CD4-positive, alpha-beta T cell (primary cell): ENCODE data around the gene HOXA5. TPM values are rescaled to one million over a fixed set of nuclear protein-coding genes. Genes with fewer than 3 reads are reported as not detected.

Source experiments
- ATAC-seq: fragments of 200-7000 bp; cut with Tn5 transposase; one replicate; pipeline ENCODE4 v1.10.0; 2022; ENCODE audit warnings: mild to moderate bottlenecking; ENCODE audit not compliant: poor library complexity
- CTCF ChIA-PET: fragments of 350-600 bp; sonication (Branson Sonifier 250); formaldehyde crosslinking; loops from one replicate; lab custom pipeline; 2021; ENCODE audit warnings: antibody characterized with exemption, inconsistent platforms; lab: Charles Lee
- POLR2A ChIA-PET: fragments of 350-600 bp; sonication (Branson Sonifier 250); formaldehyde crosslinking; loops from one replicate; lab custom pipeline; 2021; ENCODE audit warnings: antibody characterized with exemption, inconsistent platforms; lab: Charles Lee
- DNase-seq, 14 experiments: peaks; one replicate each; pipeline ENCODE4 v3.0.0-alpha.2; 2013 to 2020; ENCODE audit warnings: mixed read lengths in 2 of 14
- H3K27ac ChIP-seq, 2 donors: one replicate each; pipeline versions ENCODE4 v1.5.1 to v1.7.0; 2013; ENCODE audit warnings: low read length in 2 of 2, low read depth in 1 of 2, mild to moderate bottlenecking in 1 of 2
- H3K27me3 ChIP-seq, 2 experiments: 1 replicate in 1 of 2; 2 replicates in 1 of 2; pipeline versions ENCODE4 v1.6.1 to v1.7.0; 2013; ENCODE audit warnings: low read length in 2 of 2, control low read depth in 1 of 2, mild to moderate bottlenecking in 1 of 2, moderate library complexity in 1 of 2; ENCODE audit not compliant: insufficient read depth in 2 of 2, control insufficient read depth in 1 of 2
- H3K36me3 ChIP-seq: one replicate; pipeline ENCODE4 v1.6.1; 2013; ENCODE audit warnings: low read length, control low read depth; ENCODE audit not compliant: insufficient read depth
- H3K4me1 ChIP-seq: one replicate; pipeline ENCODE4 v1.6.1; 2013; ENCODE audit warnings: low read length, control low read depth; ENCODE audit not compliant: insufficient read depth
- H3K4me3 ChIP-seq: one replicate; pipeline ENCODE4 v1.5.1; 2013; ENCODE audit warnings: mild to moderate bottlenecking, low read length, moderate library complexity
- H3K9me3 ChIP-seq, 2 experiments: 1 replicate in 1 of 2; 2 replicates in 1 of 2; pipeline versions ENCODE4 v1.6.1 to v1.7.0; 2013; ENCODE audit warnings: low read length in 2 of 2, mild to moderate bottlenecking in 2 of 2, control low read depth in 1 of 2, moderate library complexity in 1 of 2; ENCODE audit not compliant: control insufficient read depth in 1 of 2, insufficient read depth in 1 of 2
- H3K27ac Mint-ChIP-seq: one replicate; pipeline ENCODE4 v1.8.0; 2020; ENCODE audit warnings: mixed read lengths
- H3K27me3 Mint-ChIP-seq: one replicate; pipeline ENCODE4 v1.8.0; 2021; ENCODE audit warnings: mixed read lengths
- H3K36me3 Mint-ChIP-seq: one replicate; pipeline ENCODE4 v1.8.0; 2021; ENCODE audit warnings: low read depth, mixed read lengths
- H3K4me1 Mint-ChIP-seq: one replicate; pipeline ENCODE4 v1.8.0; 2021; ENCODE audit warnings: low read depth, mixed read lengths
- H3K4me3 Mint-ChIP-seq: one replicate; pipeline ENCODE4 v1.8.0; 2020; ENCODE audit warnings: mild to moderate bottlenecking, mixed read lengths
- H3K9me3 Mint-ChIP-seq: one replicate; pipeline ENCODE4 v1.8.0; 2020; ENCODE audit warnings: mixed read lengths
- intact Hi-C, 2 experiments: fragments of 100-400 bp; cut with DNase I in 1 of 2; cut with micrococcal nuclease in 1 of 2; formaldehyde crosslinking; loops; one replicate each; pipeline versions ENCODE4 v1.15.1 to v1.9.0; 2023 to 2025; cut with DNase I, micrococcal nuclease
- total RNA-seq, 174 experiments: library from RNA in 2 of 174; stranded (reverse) in 2 of 174; gene quantifications; one replicate each; pipeline ENCODE4 v1.2.3 and lab custom pipeline; 2021 to 2026
- TF ChIP-seq, protein P1 (sequence below): fragments of 200-600 bp; IDR thresholded peaks from one replicate; pipeline ENCODE4 v1.8.0; 2022; ENCODE audit warnings: antibody characterized with exemption, mild to moderate bottlenecking

HOXA5 gene
- total RNA-seq, 2 experiments from 2014 or later, result not detected

GRCh38 chr7:27128776-27129728 lies 14.4 kb downstream of the HOXA5 start:
- POLR2A ChIA-PET, result no interaction called here
- intact Hi-C loops, result no loop called here
- Histone ChIP-seq H3K27me3 (peaks cover 16 to 28% of the 10 kb centered on the region in 2 experiments), H3K9me3 (peaks cover 0 to 10% of the 10 kb centered on the region in 2 experiments), H3K4me3 (no peak overlapping the region), H3K27ac (no peak overlapping the region), H3K36me3 (no peaks in the 10 kb centered on the region), H3K4me1 (peaks cover 10% of the 10 kb centered on the region)
- Mint-ChIP-seq H3K4me1 (no peaks in the 10 kb centered on the region), H3K36me3 (no peaks in the 10 kb centered on the region), H3K4me3 (peak overlapping the region; percentile 61), H3K27me3 (peaks cover 69% of the 10 kb centered on the region), H3K27ac (no peak overlapping the region), H3K9me3 (no peaks in the 10 kb centered on the region)
- CTCF ChIA-PET, result no interaction called here
- ATAC-seq, result no peak
- no peak for DNase-seq
- TF ChIP-seq, protein P1, sequence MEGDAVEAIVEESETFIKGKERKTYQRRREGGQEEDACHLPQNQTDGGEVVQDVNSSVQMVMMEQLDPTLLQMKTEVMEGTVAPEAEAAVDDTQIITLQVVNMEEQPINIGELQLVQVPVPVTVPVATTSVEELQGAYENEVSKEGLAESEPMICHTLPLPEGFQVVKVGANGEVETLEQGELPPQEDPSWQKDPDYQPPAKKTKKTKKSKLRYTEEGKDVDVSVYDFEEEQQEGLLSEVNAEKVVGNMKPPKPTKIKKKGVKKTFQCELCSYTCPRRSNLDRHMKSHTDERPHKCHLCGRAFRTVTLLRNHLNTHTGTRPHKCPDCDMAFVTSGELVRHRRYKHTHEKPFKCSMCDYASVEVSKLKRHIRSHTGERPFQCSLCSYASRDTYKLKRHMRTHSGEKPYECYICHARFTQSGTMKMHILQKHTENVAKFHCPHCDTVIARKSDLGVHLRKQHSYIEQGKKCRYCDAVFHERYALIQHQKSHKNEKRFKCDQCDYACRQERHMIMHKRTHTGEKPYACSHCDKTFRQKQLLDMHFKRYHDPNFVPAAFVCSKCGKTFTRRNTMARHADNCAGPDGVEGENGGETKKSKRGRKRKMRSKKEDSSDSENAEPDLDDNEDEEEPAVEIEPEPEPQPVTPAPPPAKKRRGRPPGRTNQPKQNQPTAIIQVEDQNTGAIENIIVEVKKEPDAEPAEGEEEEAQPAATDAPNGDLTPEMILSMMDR, result no peak

GRCh38 chr7:27128034-27128433 lies 15.4 kb downstream of the HOXA5 start:
- intact Hi-C loops, result no loop called here
- no peaks in the 10 kb centered on the region for H3K4me1 Mint-ChIP-seq
- H3K36me3 Mint-ChIP-seq, result no peaks in the 10 kb centered on the region
- no peak overlapping the region for H3K27ac Mint-ChIP-seq
- H3K9me3 Mint-ChIP-seq, result no peaks in the 10 kb centered on the region
- H3K4me3 Mint-ChIP-seq, result no peak overlapping the region
- Histone ChIP-seq H3K9me3 (peaks cover 0 to 14% of the 10 kb centered on the region in 2 experiments), H3K36me3 (no peaks in the 10 kb centered on the region), H3K4me1 (peaks cover 10% of the 10 kb centered on the region), H3K27ac (no peak overlapping the region), H3K4me3 (no peak overlapping the region), H3K27me3 (peaks cover 16 to 22% of the 10 kb centered on the region in 2 experiments)
- DNase-seq (no peak), ATAC-seq (no peak)
- ChIA-PET POLR2A (interaction anchor here (0.6 kb wide), 1 partner anchor 873 kb away, joined by 3 read pairs; no protein-coding TSS in a partner anchor), CTCF (no interaction called here)
- TF ChIP-seq, protein P1, result no peak
- H3K27me3 Mint-ChIP-seq, result peaks cover 60% of the 10 kb centered on the region

GRCh38 chr7:27126596-27127327 lies 16.7 kb downstream of the HOXA5 start:
- Histone ChIP-seq H3K9me3 (peaks cover 0 to 14% of the 10 kb centered on the region in 2 experiments), H3K36me3 (no peaks in the 10 kb centered on the region), H3K27ac (no peak overlapping the region), H3K4me3 (no peak overlapping the region), H3K27me3 (peaks cover 16 to 17% of the 10 kb centered on the region in 2 experiments), H3K4me1 (peaks cover 10% of the 10 kb centered on the region)
- ATAC-seq (no peak), DNase-seq (no peak)
- Mint-ChIP-seq H3K4me1 (no peaks in the 10 kb centered on the region), H3K27ac (no peak overlapping the region), H3K27me3 (peaks cover 48% of the 10 kb centered on the region), H3K9me3 (no peaks in the 10 kb centered on the region), H3K4me3 (no peak overlapping the region), H3K36me3 (no peaks in the 10 kb centered on the region)
- TF ChIP-seq, protein P1, result no peak
- intact Hi-C loops, result no loop called here
- CTCF ChIA-PET, result no interaction called here
- POLR2A ChIA-PET, result no interaction called here
